ENCODE data around the gene ARSK. TPM values are rescaled to one million over a fixed set of nuclear protein-coding genes. Genes with fewer than 3 reads are reported as not detected.

The ARSK gene
- total and polyA plus RNA-seq, 2 of the 4 experiments (the other 2 are of a cell fraction): 15.1 to 22.0 TPM

DNA sequence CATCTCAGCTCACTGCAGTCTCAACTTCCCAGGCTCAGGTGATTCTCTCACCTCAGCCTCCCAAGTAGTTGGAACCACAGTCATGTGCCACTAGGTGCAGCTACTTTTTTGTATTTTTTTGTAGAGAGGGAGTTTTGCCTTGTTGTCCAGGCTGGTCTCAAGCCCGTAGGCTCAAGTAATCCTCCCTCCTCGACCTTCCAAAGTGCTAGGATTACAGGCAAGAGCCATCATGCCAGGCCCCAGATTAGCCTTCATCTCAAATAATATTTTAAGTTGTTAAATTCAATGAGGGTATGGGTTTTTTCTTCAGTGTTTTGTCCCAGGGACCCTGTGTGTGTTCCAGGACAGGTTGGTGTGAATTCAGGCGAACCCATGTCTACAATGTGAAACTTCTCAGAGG, 79.2 kb downstream of the ARSK start:
- Histone ChIP-seq H3K79me1 (ENCODE audit: low read depth in 1 of 2, low read length in 2 of 2) (no peaks in the 10 kb centered on the region), H3K27me3 (ENCODE audit: control insufficient read depth, insufficient read depth, low read length) (no peaks in the 10 kb centered on the region; the same call in 1 of the 2 replicates), H2BK120ac (ENCODE audit: low read depth, low read length) (no peak overlapping the region), H3K4ac (ENCODE audit: low read depth, low read length) (no peak overlapping the region), H2AK5ac (ENCODE audit: low read depth, low read length) (no peak overlapping the region), H3K36me3 (ENCODE audit: control insufficient read depth, insufficient read depth, low read length) (no peaks in the 10 kb centered on the region), H3K27ac (ENCODE audit: insufficient read depth, low read length) (no peak overlapping the region), H3K56ac (ENCODE audit: extremely low read depth, insufficient read depth, low read length) (no peak overlapping the region), H4K8ac (ENCODE audit: low read depth in 2 of 2, low read length in 2 of 2) (no peak overlapping the region), H2AFZ (replicated peaks; ENCODE audit: low read length, poor library complexity) (no peak overlapping the region), H2BK5ac (ENCODE audit: low read depth, low read length, poor library complexity, severe bottlenecking) (no peak overlapping the region), H4K91ac (ENCODE audit: insufficient read depth, low read depth, low read length) (no peak overlapping the region), H4K20me1 (ENCODE audit: insufficient read depth, low read length) (no peaks in the 10 kb centered on the region), H2BK15ac (ENCODE audit: low read depth, low read length) (no peak overlapping the region), H3K9ac (ENCODE audit: low read depth, low read length) (no peak overlapping the region), H3K9me1 (ENCODE audit: insufficient read depth, low read length) (peaks cover 3% of the 10 kb centered on the region; the same call in 1 of the 2 replicates), H3K4me1 (ENCODE audit: control insufficient read depth, insufficient read depth, low read length) (peaks cover 2% of the 10 kb centered on the region), H3K23ac (ENCODE audit: low read depth, low read length) (no peak overlapping the region), H2BK20ac (ENCODE audit: low read depth, low read length) (no peak overlapping the region), H3K14ac (replicated peaks; ENCODE audit: low read depth, low read length) (no peak overlapping the region), H3K4me3 (ENCODE audit: insufficient read depth, low read depth, low read length) (no peak overlapping the region), H3K18ac (ENCODE audit: low read depth, low read length) (no peak overlapping the region), H3K9me3 (ENCODE audit: control insufficient read depth, insufficient read depth, low read length) (no peaks in the 10 kb centered on the region), H3K4me2 (ENCODE audit: low read depth, low read length) (no peak overlapping the region), H4K5ac (ENCODE audit: low read depth, low read length) (no peak overlapping the region), H2AK9ac (replicated peaks; ENCODE audit: low read depth, low read length, poor library complexity) (no peak overlapping the region)
- ATAC-seq (ENCODE audit: low read depth): no peak
- no CpG with 5 or more reads among the region's 3 CpGs for WGBS, 2 experiments (ENCODE audit: extremely low coverage in 2 of 2, insufficient read length in 1 of 2)
- dilution Hi-C loops (cut with HindIII; ENCODE audit: low sequenced_read_pairs, unreplicated experiment) (no loop called here), intact Hi-C loops (cut with micrococcal nuclease) (no loop called here), in situ Hi-C loops (cut with MboI; ENCODE audit: low sequenced_read_pairs) (loop anchor here (25.0 kb wide), 1 partner anchor 678 kb away; no protein-coding TSS in a partner anchor)
- ChIA-PET CTCF (no interaction called here), POLR2A (ENCODE audit: unreplicated experiment) (interaction anchor here (0.6 kb wide), 1 partner anchor 125 kb away, joined by 3 read pairs; no protein-coding TSS in a partner anchor)
- DNase-seq: no peak
- TF ChIP-seq POLR2A (IDR thresholded peaks at IDR 0.05; ENCODE audit: low read depth, low read length) (no peak), FOS (IDR thresholded peaks at IDR 0.05; ENCODE audit: low read depth, low read length) (no peak), RFX5 (IDR thresholded peaks at IDR 0.05; ENCODE audit: low read depth, low read length) (no peak), MAZ (IDR thresholded peaks at IDR 0.05; ENCODE audit: borderline replicate concordance, low read depth, low read length) (no peak), SMC3 (IDR thresholded peaks at IDR 0.05; ENCODE audit: low read depth, low read length) (no peak)
- TF ChIP-seq, protein P1, sequence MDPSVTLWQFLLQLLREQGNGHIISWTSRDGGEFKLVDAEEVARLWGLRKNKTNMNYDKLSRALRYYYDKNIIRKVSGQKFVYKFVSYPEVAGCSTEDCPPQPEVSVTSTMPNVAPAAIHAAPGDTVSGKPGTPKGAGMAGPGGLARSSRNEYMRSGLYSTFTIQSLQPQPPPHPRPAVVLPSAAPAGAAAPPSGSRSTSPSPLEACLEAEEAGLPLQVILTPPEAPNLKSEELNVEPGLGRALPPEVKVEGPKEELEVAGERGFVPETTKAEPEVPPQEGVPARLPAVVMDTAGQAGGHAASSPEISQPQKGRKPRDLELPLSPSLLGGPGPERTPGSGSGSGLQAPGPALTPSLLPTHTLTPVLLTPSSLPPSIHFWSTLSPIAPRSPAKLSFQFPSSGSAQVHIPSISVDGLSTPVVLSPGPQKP (IDR thresholded peaks at IDR 0.05; ENCODE audit: borderline replicate concordance, low read depth, low read length): no peak
- BruUV-seq (replicated peaks): no TSS peak
